Measurements from ENCODE around the gene B9D1. TPM values are rescaled to one million over a fixed set of nuclear protein-coding genes. Genes with fewer than 3 reads are reported as not detected.
A peak's percentile ranks its signal among the peaks of the same experiment; 100 is the strongest.

Gene B9D1
- total and polyA plus RNA-seq, 2 experiments from 2014 or later, result 29.6 to 30.8 TPM

GRCh38 chr17:19343256-19343630 lies 19.3 kb downstream of the B9D1 start:
- peaks cover 55% of the 10 kb centered on the region for H3K4me1 ChIP-seq (ENCODE audit: insufficient read depth)
- no peak for DNase-seq (ENCODE audit: low spot score)
- H4K20me1 ChIP-seq (ENCODE audit: insufficient read depth, poor library complexity, severe bottlenecking), result no peaks in the 10 kb centered on the region
- no peaks in the 10 kb centered on the region for H3K27me3 ChIP-seq
- no peak for TF ChIP-seq EZH2 (IDR thresholded peaks at IDR 0.05; ENCODE audit: borderline replicate concordance)
- no peak for TF ChIP-seq EZH2phosphoT487 (IDR thresholded peaks at IDR 0.05; ENCODE audit: low read depth, severe bottlenecking, unreplicated experiment)
- TF ChIP-seq CTCF (IDR thresholded peaks at IDR 0.05; ENCODE audit: poor library complexity), result no peak
- WGBS (ENCODE audit: low lambda C conversion rate, missing lambda C conversion rate), result 89% methylated on average over 7 of the region's 7 CpGs
- H3K9me2 ChIP-seq (replicated peaks; ENCODE audit: insufficient read depth), result no peaks in the 10 kb centered on the region
- no peaks in the 10 kb centered on the region for H3K79me2 ChIP-seq
- no peak overlapping the region for H3K4me2 ChIP-seq
- H3K9me3 ChIP-seq (ENCODE audit: low read depth), result no peaks in the 10 kb centered on the region
- no peak overlapping the region for H2AFZ ChIP-seq
- no peak overlapping the region for H3K27ac ChIP-seq
- H3K4me3 ChIP-seq, result no peak overlapping the region
- no peaks in the 10 kb centered on the region for H3K36me3 ChIP-seq (replicated peaks; ENCODE audit: insufficient read depth, low read depth)

GRCh38 chr17:19342611-19343255 lies 19.8 kb downstream of the B9D1 start:
- Histone ChIP-seq H3K9me3 (ENCODE audit: low read depth) (no peaks in the 10 kb centered on the region), H3K36me3 (replicated peaks; ENCODE audit: insufficient read depth, low read depth) (no peaks in the 10 kb centered on the region), H3K4me3 (no peak overlapping the region), H3K4me2 (no peak overlapping the region), H3K27me3 (no peaks in the 10 kb centered on the region), H3K4me1 (ENCODE audit: insufficient read depth) (peaks cover 53% of the 10 kb centered on the region), H3K79me2 (no peaks in the 10 kb centered on the region), H2AFZ (no peak overlapping the region), H3K9me2 (replicated peaks; ENCODE audit: insufficient read depth) (no peaks in the 10 kb centered on the region), H3K27ac (peak overlapping the region; percentile 57), H4K20me1 (ENCODE audit: insufficient read depth, poor library complexity, severe bottlenecking) (no peaks in the 10 kb centered on the region)
- TF ChIP-seq CTCF (IDR thresholded peaks at IDR 0.05; ENCODE audit: poor library complexity) (no peak), EZH2phosphoT487 (IDR thresholded peaks at IDR 0.05; ENCODE audit: low read depth, severe bottlenecking, unreplicated experiment) (no peak), EZH2 (IDR thresholded peaks at IDR 0.05; ENCODE audit: borderline replicate concordance) (no peak)
- WGBS (ENCODE audit: low lambda C conversion rate, missing lambda C conversion rate), result 95% methylated on average over 7 of the region's 7 CpGs
- DNase-seq (ENCODE audit: low spot score), result peak; percentile 2

GRCh38 chr17:19341641-19342610 lies 20.6 kb downstream of the B9D1 start:
- Histone ChIP-seq H3K27ac (peak overlapping the region; percentile 68), H4K20me1 (ENCODE audit: insufficient read depth, poor library complexity, severe bottlenecking) (no peaks in the 10 kb centered on the region), H3K4me1 (ENCODE audit: insufficient read depth) (peaks cover 51% of the 10 kb centered on the region), H3K4me2 (no peak overlapping the region), H3K9me3 (ENCODE audit: low read depth) (no peaks in the 10 kb centered on the region), H3K4me3 (no peak overlapping the region), H3K79me2 (no peaks in the 10 kb centered on the region), H3K27me3 (no peaks in the 10 kb centered on the region), H3K36me3 (replicated peaks; ENCODE audit: insufficient read depth, low read depth) (no peaks in the 10 kb centered on the region), H2AFZ (no peak overlapping the region), H3K9me2 (replicated peaks; ENCODE audit: insufficient read depth) (no peaks in the 10 kb centered on the region)
- WGBS (ENCODE audit: low lambda C conversion rate, missing lambda C conversion rate), result 67% methylated on average over 20 of the region's 20 CpGs
- DNase-seq (ENCODE audit: low spot score), result no peak
- no peak for TF ChIP-seq CTCF (IDR thresholded peaks at IDR 0.05; ENCODE audit: poor library complexity)
- no peak for TF ChIP-seq EZH2 (IDR thresholded peaks at IDR 0.05; ENCODE audit: borderline replicate concordance)
- no peak for TF ChIP-seq EZH2phosphoT487 (IDR thresholded peaks at IDR 0.05; ENCODE audit: low read depth, severe bottlenecking, unreplicated experiment)
